Measurements from ENCODE around the gene CCL19. TPM values are rescaled to one million over a fixed set of nuclear protein-coding genes. Genes with fewer than 3 reads are reported as not detected.

CCL19 gene
- total and polyA plus RNA-seq, 2 experiments from 2014 or later: not detected

- no peak overlapping the region for H3K4me3 ChIP-seq
- H4K20me1 ChIP-seq (replicated peaks; ENCODE audit: insufficient read depth): no peaks in the 10 kb centered on the region
- DNase-seq (ENCODE audit: low spot score) (peak; percentile 16), ATAC-seq (peak; percentile 23; the same call in 2 of the 3 replicates)
- H3K27ac ChIP-seq (ENCODE audit: low read depth): no peak overlapping the region
- H2AFZ ChIP-seq: no peak overlapping the region
- Mint-ChIP-seq H3K4me3 (no peak overlapping the region; the same call in 2 of the 3 replicates), H3K36me3 (ENCODE audit: low read depth) (no peaks in the 10 kb centered on the region), H3K27me3 (ENCODE audit: insufficient read depth, low read depth, poor library complexity) (peaks cover 6% of the 10 kb centered on the region), H3K9me3 (no peaks in the 10 kb centered on the region), H3K4me1 (peaks cover 14% of the 10 kb centered on the region), H3K27ac (no peak overlapping the region; the same call in 1 of the 2 replicates)
- TF ChIP-seq POLR2AphosphoS5 (IDR thresholded peaks at IDR 0.05; ENCODE audit: low read depth): no peak
- no peak for TF ChIP-seq EZH2phosphoT487 (IDR thresholded peaks at IDR 0.05; ENCODE audit: unreplicated experiment)
- TF ChIP-seq, protein P1, sequence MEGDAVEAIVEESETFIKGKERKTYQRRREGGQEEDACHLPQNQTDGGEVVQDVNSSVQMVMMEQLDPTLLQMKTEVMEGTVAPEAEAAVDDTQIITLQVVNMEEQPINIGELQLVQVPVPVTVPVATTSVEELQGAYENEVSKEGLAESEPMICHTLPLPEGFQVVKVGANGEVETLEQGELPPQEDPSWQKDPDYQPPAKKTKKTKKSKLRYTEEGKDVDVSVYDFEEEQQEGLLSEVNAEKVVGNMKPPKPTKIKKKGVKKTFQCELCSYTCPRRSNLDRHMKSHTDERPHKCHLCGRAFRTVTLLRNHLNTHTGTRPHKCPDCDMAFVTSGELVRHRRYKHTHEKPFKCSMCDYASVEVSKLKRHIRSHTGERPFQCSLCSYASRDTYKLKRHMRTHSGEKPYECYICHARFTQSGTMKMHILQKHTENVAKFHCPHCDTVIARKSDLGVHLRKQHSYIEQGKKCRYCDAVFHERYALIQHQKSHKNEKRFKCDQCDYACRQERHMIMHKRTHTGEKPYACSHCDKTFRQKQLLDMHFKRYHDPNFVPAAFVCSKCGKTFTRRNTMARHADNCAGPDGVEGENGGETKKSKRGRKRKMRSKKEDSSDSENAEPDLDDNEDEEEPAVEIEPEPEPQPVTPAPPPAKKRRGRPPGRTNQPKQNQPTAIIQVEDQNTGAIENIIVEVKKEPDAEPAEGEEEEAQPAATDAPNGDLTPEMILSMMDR (conservative IDR thresholded peaks at IDR 0.05; ENCODE audit: low read depth in 2 of 2): no peak
- no peak for TF ChIP-seq EZH2 (IDR thresholded peaks at IDR 0.05; ENCODE audit: low read depth, unreplicated experiment)
- TF ChIP-seq ZNF462 (CRISPR knock-in tag; IDR thresholded peaks at IDR 0.05): no peak
- no peak for TF ChIP-seq JUNB (IDR thresholded peaks at IDR 0.05; ENCODE audit: unreplicated experiment)
- TF ChIP-seq, protein P2, sequence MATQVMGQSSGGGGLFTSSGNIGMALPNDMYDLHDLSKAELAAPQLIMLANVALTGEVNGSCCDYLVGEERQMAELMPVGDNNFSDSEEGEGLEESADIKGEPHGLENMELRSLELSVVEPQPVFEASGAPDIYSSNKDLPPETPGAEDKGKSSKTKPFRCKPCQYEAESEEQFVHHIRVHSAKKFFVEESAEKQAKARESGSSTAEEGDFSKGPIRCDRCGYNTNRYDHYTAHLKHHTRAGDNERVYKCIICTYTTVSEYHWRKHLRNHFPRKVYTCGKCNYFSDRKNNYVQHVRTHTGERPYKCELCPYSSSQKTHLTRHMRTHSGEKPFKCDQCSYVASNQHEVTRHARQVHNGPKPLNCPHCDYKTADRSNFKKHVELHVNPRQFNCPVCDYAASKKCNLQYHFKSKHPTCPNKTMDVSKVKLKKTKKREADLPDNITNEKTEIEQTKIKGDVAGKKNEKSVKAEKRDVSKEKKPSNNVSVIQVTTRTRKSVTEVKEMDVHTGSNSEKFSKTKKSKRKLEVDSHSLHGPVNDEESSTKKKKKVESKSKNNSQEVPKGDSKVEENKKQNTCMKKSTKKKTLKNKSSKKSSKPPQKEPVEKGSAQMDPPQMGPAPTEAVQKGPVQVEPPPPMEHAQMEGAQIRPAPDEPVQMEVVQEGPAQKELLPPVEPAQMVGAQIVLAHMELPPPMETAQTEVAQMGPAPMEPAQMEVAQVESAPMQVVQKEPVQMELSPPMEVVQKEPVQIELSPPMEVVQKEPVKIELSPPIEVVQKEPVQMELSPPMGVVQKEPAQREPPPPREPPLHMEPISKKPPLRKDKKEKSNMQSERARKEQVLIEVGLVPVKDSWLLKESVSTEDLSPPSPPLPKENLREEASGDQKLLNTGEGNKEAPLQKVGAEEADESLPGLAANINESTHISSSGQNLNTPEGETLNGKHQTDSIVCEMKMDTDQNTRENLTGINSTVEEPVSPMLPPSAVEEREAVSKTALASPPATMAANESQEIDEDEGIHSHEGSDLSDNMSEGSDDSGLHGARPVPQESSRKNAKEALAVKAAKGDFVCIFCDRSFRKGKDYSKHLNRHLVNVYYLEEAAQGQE (IDR thresholded peaks at IDR 0.05; ENCODE audit: unreplicated experiment): no peak
- no peak for TF ChIP-seq ZNF114 (CRISPR knock-in tag; IDR thresholded peaks at IDR 0.05)
- no peak for TF ChIP-seq ZNF331 (CRISPR knock-in tag; IDR thresholded peaks at IDR 0.05; ENCODE audit: low read depth)
- peaks cover 10% of the 10 kb centered on the region for H3K4me1 ChIP-seq (ENCODE audit: insufficient read depth)
- no peaks in the 10 kb centered on the region for H3K27me3 ChIP-seq (ENCODE audit: insufficient read depth)
- peak overlapping the region; percentile 45 for H3K4me2 ChIP-seq
- no peaks in the 10 kb centered on the region for H3K36me3 ChIP-seq (ENCODE audit: insufficient read depth)
- no peaks in the 10 kb centered on the region for H3F3A ChIP-seq (replicated peaks; ENCODE audit: low read depth)
- H3K9me2 ChIP-seq (ENCODE audit: insufficient read depth): no peaks in the 10 kb centered on the region
- no peaks in the 10 kb centered on the region for H3K79me2 ChIP-seq (replicated peaks; ENCODE audit: insufficient read depth)
Measured at GRCh38 chr9:34687276-34688030, 3.6 kb downstream of the CCL19 start.

Measured in GM23338 (cell line).